C1 segment of cervical spinal cord (tissue), 14 donors: ENCODE results near the gene NELFA.
A peak's percentile ranks its signal among the peaks of the same experiment; 100 is the strongest.
"Not testable (repeated sequence)": the region's sequence is repeated elsewhere in the genome, so short reads cannot be mapped to it uniquely, and the experiment has no call there.

Experiments
- DNase-seq, 14 donors: peaks; one replicate each; lab custom pipeline; 2025; lab: John Stamatoyannopoulos, UW

The NELFA gene

DNA sequence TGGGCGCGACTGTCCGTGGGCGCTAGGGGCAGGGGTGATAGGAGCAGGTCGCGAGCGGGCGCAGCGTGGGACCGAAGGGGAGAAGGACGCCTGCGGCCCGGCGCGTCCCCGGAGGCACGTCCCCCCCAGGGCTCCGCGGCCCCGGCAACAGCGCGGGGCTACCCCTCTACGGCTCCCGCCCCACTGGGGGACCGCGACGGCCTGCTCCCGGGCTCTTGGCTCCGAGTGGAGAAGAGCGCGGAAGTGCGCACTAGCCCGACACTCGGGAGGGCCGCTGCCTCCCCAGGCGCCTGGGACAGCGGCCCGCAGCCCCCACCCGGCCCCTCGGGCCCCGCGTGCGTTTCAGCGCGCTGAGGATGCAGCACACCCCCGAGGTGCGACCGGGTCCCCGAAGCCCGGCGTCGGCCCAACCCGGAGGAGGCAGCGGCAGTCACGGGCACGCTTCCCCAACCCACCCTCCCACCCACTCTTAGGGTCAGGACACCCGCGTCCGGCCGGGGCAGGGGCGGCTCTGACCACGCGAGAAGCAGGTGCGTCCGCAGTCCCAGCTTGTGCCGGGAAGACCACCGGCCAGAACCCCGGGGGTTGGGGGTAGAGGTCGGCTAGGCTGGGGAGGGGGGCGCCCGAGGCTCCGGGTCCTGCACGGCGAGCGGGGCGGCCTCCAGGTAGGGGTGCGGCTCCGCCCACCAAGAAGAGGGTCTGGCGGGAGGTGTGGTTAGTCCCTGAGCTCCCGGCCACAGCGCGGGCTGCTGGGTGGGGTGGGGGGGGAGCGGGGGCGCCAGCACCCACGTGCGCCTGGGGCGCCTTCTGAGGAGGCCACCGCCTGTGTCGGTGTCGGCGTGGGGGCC, 31.8 kb upstream of the NELFA start:
- DNase-seq, result no peak

DNA sequence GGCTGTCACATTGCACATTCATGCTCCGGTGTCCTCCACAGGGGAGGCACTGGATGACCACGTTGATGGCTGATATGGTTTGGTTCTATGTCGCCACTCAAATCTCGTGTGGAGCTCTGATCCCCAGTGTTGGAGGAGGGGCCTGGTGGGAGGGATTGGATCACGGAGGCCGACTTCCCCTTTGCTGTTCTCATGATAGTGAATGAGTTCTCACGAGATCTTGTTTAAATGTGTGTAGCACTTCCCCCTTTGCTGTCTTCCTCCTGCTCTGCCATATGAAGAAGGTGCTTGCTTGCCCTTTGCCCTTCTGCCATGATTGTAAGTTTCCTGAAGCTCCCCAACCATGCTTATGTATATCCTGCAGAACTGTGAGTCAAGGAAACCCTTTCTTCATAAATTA, 28.1 kb upstream of the NELFA start:
- no peak for DNase-seq

DNA sequence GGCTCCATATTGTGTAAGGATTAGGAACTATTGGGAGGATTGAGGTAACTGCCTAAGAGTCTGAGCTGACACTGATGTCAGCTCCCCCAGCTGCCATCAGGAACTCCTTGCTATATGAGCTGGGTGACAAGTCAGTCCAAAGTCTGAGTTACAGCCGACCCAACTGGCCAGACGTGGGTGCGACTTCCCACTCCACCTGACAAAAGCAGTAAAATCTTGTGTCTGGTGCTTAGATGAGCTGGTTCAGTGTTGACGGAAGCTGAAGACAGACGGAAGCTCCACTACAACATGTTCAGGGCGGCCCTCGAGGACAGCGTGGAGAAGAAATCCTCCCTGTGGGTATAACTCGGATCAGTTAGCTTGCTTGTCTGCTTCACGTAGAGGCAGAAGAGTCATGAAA, 27.6 kb upstream of the NELFA start:
- no peak for DNase-seq

DNA sequence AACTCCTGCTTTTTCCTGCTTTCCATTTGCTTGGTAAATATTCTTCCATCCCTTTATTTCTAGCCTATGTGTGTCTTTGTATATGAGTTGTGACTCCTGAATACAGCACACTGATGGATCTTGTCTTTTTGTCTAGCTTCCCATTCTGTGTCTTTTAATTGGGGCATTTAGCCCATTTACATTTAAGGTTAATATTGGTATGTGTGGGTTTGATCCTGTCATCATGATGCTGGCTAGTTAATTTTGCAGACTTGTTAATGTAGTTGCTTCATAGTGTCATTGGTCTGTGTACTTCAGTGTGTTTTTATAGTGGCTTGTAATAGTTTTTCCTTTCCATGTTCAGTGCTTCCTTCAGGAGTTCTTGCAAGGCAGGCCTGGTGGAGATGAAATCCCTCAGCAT, 22.4 kb upstream of the NELFA start:
- not testable (repeated sequence) for DNase-seq

DNA sequence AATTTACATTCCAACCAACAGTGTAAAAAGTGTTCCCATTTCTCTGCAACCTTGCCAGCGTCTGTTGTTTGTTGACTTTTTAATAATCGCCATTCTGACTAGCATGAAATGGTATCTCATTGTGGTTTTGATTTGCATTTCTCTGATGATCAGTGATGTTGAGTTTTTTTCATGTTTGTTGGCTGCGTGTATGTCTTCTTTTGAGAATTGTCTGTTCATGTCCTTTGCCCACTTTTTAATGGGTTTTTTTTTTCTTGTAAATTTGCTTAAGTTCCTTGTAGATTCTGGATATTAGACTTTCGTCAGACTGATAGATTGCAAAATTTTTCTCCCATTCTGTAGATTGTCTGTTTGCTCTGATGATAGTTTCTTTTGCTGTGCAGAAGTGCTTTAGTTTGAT, 18.3 kb upstream of the NELFA start:
- DNase-seq, result not testable (repeated sequence)

DNA sequence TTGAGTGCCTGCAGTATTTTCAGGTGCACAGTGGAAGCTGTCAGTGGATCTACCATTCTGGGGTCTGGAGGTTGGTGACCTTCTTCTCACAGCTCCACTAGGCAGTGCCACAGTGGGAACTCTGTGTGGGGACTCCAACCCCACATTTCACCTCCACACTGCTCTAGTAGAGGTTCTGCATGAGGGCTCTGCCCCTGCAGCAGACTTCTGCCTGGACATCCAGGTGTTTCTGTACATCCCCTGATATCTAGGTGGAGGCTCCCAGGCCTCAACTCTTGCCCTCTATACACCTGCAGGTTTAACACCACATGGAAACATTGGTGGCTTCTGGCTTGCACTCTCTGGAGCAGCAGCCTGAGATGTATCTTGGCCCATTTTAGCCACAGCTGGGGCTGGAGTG, 17.0 kb upstream of the NELFA start:
- DNase-seq, result no peak

GRCh38 chr4:2024683-2025082, 15.9 kb upstream of the NELFA start:
- DNase-seq, result no peak

DNA sequence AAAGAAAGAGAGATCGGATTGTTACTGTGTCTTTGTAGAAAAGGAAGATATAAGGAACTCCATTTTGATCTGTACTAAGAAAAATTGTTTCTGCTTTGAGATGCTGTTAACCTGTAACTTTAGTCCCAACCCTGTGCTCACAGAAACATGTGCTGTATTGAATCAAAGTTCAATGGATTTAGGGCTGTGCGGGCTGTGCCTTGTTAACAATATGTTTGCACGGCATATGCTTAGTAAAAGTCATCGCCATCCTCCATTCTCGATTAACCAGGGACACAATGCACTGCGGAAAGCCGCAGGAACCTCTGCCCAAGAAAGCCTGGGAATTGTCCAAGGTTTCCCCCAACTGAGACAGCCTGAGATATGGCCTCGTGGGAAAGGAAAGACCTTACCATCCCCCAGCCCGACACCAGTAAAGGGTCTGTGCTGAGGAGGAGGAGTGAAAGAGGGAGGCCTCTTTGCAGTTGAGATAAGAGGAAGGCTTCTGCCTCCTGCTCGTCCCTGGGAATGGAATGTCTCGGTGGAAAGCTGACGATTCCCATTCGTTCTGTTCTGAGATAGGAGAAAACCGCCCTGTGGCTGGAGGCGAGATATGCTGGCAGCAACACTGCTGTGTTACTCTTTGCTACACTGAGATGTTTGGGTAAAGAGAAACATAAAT, 12.7 kb upstream of the NELFA start:
- DNase-seq, result not testable (repeated sequence)

- no peak for DNase-seq
Measured at GRCh38 chr4:2015008-2015407, 6.2 kb upstream of the NELFA start.

DNA sequence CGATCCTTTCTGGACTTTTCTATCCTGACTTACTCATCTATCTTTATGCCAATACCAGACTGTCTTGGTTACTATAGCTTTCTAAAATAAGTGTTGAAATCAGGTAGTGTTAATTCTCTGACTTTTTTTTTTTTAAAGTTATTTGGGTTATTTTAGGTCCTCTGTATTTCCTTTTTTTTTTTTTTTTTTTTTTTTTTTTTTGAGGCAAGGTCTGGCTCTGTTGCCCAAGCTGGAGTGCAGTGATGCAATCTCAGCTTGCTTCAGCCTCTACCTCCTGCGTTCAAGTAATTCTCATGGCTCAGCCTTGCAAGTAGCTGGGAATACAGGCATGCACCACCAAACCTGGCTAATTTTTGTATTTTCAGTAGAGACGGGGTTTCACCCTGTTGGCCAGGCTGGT, 2.8 kb upstream of the NELFA start:
- DNase-seq, result no peak

DNA sequence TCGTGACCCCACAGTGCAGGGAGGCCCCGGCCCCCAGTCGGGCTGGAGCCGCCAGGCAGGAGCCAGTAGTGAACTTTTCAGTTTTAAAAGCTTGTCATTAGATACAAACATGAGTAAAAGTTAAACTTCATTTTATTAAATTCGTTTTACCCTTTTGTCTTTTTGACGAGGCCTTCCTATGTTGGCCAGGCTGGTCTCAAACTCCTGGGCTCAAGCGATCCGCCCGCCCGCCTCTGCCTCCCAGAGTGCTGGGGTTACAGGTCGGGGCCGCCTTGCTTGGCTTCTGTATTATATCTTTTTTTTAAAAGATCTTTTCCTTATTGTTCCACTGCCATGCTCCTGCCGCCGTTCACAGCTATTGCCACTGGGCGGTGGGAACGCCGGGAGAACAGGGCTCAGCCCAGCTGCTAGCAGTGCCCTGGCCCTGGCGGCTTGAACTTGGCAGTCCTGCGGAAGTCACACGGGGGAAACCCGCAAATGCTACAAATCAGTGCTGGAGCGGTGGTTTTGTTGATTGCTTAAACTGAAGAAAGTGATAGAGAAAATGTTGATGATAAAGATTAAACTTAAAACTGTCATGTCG, 968 bp upstream of the NELFA start:
- peak in 12 of 14 donors; percentile 1 to 73 (median 46) for DNase-seq

- no peak for DNase-seq
Measured at GRCh38 chr4:2008671-2008920, 178 bp downstream of the NELFA start.

DNA sequence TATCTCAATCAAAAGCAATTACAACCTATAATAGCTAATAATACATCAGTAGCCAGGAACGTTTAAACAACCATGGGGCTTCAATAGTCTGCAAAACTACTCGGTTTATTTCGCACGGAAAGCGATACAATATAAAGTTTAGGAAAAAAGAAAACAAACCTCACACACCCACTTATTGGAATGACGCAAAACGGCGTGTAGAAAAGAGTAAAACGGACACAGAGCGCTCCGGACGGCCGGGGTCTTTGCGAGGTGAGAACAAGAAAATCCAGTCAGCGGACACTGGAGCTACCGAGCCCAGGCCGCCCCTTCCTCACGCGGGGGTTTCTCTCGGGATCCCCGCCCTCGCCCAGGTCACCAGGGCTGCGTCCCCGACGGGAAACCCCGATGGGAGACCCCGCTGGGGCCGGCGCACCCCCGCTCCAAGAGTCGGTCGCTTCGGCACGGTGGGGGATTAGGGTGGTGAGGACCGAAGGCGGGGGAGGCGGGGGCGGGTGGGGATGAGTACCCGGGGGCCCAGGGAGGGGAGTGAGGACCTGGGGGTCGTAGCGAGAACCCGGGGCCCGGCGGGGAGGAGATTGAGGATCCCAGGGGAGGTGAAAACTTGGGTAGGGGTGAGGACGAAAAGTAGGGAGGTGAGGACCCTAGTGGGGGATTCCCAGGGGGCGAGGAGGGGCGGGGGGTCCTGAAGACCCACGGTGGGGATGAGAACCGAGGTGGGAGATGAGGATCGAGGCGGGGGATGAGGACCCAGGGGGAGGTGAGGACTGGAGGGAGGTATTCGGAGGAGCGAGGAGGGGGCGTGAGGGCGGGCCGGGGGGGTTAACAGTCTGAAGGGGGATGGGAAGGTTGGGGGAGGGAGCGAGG, 737 bp downstream of the NELFA start:
- DNase-seq, result no peak

- DNase-seq, result no peak
Measured at GRCh38 chr4:2006956-2007653, 1.7 kb downstream of the NELFA start.

DNA sequence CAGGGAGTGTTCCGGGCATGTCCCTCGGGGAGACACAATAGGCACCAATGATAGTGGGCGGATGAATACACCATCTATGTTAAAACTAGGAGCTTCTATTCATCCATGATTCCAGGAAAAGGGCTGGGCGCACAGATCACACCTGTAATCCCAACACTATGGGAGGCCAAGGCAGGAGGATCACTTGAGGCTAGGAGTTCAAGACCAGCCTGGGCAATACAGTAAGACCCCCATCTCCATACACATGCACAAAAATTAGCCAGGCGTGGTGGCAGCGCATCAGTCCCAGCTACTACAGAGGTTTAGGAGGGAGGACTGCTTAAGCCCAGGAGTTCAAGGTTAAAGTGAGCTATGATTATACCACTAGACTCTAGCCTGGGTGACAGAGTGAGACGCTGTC, 2.4 kb downstream of the NELFA start:
- no peak for DNase-seq

- DNase-seq, result not testable (repeated sequence)
Measured at GRCh38 chr4:2003361-2003760, 5.4 kb downstream of the NELFA start.

DNA sequence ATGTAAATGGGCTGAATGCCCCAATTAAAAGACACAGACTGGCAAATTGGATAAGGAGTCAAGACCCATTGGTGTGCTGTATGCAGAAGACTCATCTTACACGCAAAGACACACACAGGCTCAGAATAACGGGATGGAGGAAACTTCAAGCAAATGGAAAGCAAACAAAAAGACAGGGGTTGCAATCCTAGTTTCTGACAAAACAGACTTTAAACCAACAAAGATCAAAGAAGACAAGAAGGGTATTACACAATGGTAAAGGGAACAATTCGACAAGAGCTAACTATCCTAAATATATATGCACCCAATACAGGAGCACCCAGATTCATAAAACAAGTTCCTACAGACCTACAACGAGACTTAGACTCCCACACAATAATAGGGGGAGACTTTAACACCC, 9.5 kb downstream of the NELFA start:
- DNase-seq, result not testable (repeated sequence)

- no peak for DNase-seq
Measured at GRCh38 chr4:1998296-1998695, 10.5 kb downstream of the NELFA start.

- no peak for DNase-seq
Measured at GRCh38 chr4:1997712-1998111, 11.1 kb downstream of the NELFA start.

- no peak for DNase-seq
Measured at GRCh38 chr4:1996866-1997611, 11.7 kb downstream of the NELFA start.

GRCh38 chr4:1994938-1995337, 13.8 kb downstream of the NELFA start:
- no peak for DNase-seq
